GM10248 (cell line): Measurements from ENCODE around the gene DLL4.

ENCODE experiments used
- CTCF ChIA-PET: fragments of 300-600 bp; sonication (Branson Sonifier 250); formaldehyde crosslinking; extraction: SDS; loops from one replicate; lab custom pipeline; 2021; ENCODE audit warnings: antibody characterized with exemption; lab: Yijun Ruan, JAX
- POLR2A ChIA-PET: fragments of 350-650 bp; sonication (Branson Sonifier 250); formaldehyde crosslinking; extraction: SDS; loops from one replicate; lab custom pipeline; 2020; ENCODE audit warnings: antibody characterized with exemption; lab: Yijun Ruan, JAX
- DNase-seq: peaks from one replicate; pipeline ENCODE4 v3.0.0; 2012; ENCODE audit errors: extremely low spot score
- CTCF ChIP-seq: IDR thresholded peaks from 2 replicates; pipeline ENCODE4 v1.5.1; 2012; ENCODE audit warnings: mild to moderate bottlenecking, low read depth; ENCODE audit errors: extremely low read depth, missing control alignments, control extremely low read depth

DLL4 gene

GRCh38 chr15:40906091-40906990 lies 22.8 kb upstream of the DLL4 start:
- TF ChIP-seq CTCF = peak; percentile 80
- DNase-seq = peak; percentile 87
- ChIA-PET POLR2A (interaction anchor here (0.7 kb wide), 1 partner anchor 111 kb away, joined by 4 read pairs; no protein-coding TSS in a partner anchor), CTCF (interaction anchor here (0.7 to 12.1 kb wide), 34 partner anchors 11 to 587 kb away, joined by 3 to 215 read pairs (median 4); partner anchors contain the start of genes CHP1, DLL4, EXD1 and ITPKA)

- POLR2A ChIA-PET = no interaction called here
Observed at GRCh38 chr15:40906991-40907802, 21.9 kb upstream of the DLL4 start.

GRCh38 chr15:40908095-40908494 lies 21.0 kb upstream of the DLL4 start:
- ChIA-PET CTCF (interaction anchor here (1.0 to 12.1 kb wide), 12 partner anchors 9 to 323 kb away, joined by 3 to 215 read pairs (median 36); partner anchors contain the start of genes CHP1, DLL4 and VPS18), POLR2A (no interaction called here)
- no peak for TF ChIP-seq CTCF
- no peak for DNase-seq

More at GRCh38 chr15:40906991-40907802, 21.9 kb upstream of the DLL4 start:
- CTCF ChIA-PET = interaction anchor here (1.0 to 12.1 kb wide), 22 partner anchors 10 to 324 kb away, joined by 3 to 215 read pairs (median 8); partner anchors contain the start of genes CHP1, DLL4, EXD1 and VPS18
- no peak for DNase-seq
- no peak for TF ChIP-seq CTCF

GRCh38 chr15:40909662-40910630 lies 19.2 kb upstream of the DLL4 start:
- ChIA-PET POLR2A (interaction anchor here (0.6 to 1.5 kb wide), 2 partner anchors 43 to 106 kb away, joined by 3 read pairs; partner anchors contain the start of gene CHAC1), CTCF (interaction anchor here (1.0 to 12.1 kb wide), 11 partner anchors 10 to 276 kb away, joined by 3 to 215 read pairs (median 11); partner anchors contain the start of genes DLL4, SPINT1 and VPS18)
- TF ChIP-seq CTCF = no peak
- DNase-seq = no peak

DNA sequence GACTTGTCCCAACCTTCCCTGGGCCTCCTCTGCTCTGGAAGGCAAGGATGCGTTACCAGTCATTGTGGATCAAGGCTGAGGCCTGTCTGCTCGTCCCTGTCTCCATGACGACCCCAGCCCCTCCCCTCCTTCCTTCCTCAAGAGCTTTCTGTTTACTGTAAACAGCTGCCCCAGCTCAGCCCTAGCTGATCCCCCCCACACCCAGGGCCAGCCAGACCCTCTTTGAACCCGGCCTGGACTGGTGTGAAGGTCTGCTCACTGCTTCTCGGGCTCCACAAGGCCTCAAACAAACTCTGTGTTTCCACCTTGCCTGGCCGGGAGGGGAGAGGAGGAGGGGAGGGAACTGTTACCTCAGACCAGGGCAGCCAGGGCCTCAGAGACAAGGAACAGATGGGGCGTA lies 18.0 kb upstream of the DLL4 start:
- no peak for DNase-seq
- CTCF ChIA-PET = interaction anchor here (1.0 to 12.1 kb wide), 7 partner anchors 8 to 369 kb away, joined by 3 to 131 read pairs (median 8); partner anchors contain the start of genes DLL4, SPINT1 and VPS18
- TF ChIP-seq CTCF = no peak
- POLR2A ChIA-PET = no interaction called here
